HepG2 (cell line): ENCODE measurements around the gene GRHL1. TPM values are rescaled to one million over a fixed set of nuclear protein-coding genes. Genes with fewer than 3 reads are reported as not detected.

ENCODE experiments used
- ATAC-seq: fragments of 200-7000 bp; cut with Tn5 transposase; 3 replicates; pipeline ENCODE4 v1.9.1; 2020; ENCODE audit warnings: mild to moderate bottlenecking, moderate library complexity
- BruUV-seq: library from RNA; stranded (reverse); fragments of 400-500 nt; replicated peaks from 2 replicates; lab custom pipeline; 2021; lab: Mats Ljungman, UMichigan
- CTCF ChIA-PET: fragments of 300-600 bp; formaldehyde crosslinking; extraction: SDS; loops from one replicate; lab custom pipeline; 2021; ENCODE audit warnings: low total read pairs, inconsistent platforms, low intra/inter-chr PET ratio; lab: Yijun Ruan, JAX
- POLR2A ChIA-PET: fragments of 350-600 bp; sonication (Branson Sonifier 250); formaldehyde crosslinking; loops from one replicate; lab custom pipeline; 2020; ENCODE audit warnings: antibody characterized with exemption, inconsistent platforms; lab: Yijun Ruan, JAX
- DNase-seq: peaks from one replicate; pipeline ENCODE4 v3.0.0-alpha.2; 2015; ENCODE audit warnings: low spot score
- FAIRE-seq: peaks from 3 replicates; lab custom pipeline; 2011; peaks lifted over from hg19 to GRCh38; lab: Jason Lieb, UNC
- H2AFZ ChIP-seq: one replicate; pipeline ENCODE4 v1.6.1; 2011; ENCODE audit warnings: low read length, inconsistent platforms
- H3K27ac ChIP-seq: fragments of 300-600 bp; 3 replicates; pipeline ENCODE4 v1.8.0; 2011; ENCODE audit warnings: mixed run types, mild to moderate bottlenecking, mixed read lengths, low read length, inconsistent platforms; ENCODE audit not compliant: insufficient read depth; ENCODE audit errors: extremely low read length
- H3K27me3 ChIP-seq, 2 experiments: fragments of 200-600 bp in 1 of 2; 2 replicates in 1 of 2; 3 replicates in 1 of 2; pipeline versions ENCODE4 v1.6.0 to v1.8.0; 2011; ENCODE audit warnings: low read length in 2 of 2, mild to moderate bottlenecking in 2 of 2, moderate library complexity in 2 of 2, inconsistent platforms in 1 of 2; ENCODE audit not compliant: insufficient read depth in 2 of 2, control insufficient read depth in 1 of 2
- H3K36me3 ChIP-seq, 2 experiments: fragments of 200-600 bp in 1 of 2; replicated peaks in 1 of 2; 2 replicates in 1 of 2; 3 replicates in 1 of 2; pipeline versions ENCODE4 v1.5.1 to v1.8.0; 2011; ENCODE audit warnings: low read length in 2 of 2, inconsistent platforms in 1 of 2; ENCODE audit not compliant: insufficient read depth in 2 of 2, control insufficient read depth in 1 of 2
- H3K4me1 ChIP-seq: 2 replicates; pipeline ENCODE4 v1.5.1; 2012; ENCODE audit warnings: low read length, inconsistent platforms; ENCODE audit not compliant: insufficient read depth
- H3K4me2 ChIP-seq: 2 replicates; pipeline ENCODE4 v1.6.0; 2011; ENCODE audit warnings: low read depth, low read length, inconsistent platforms
- H3K4me3 ChIP-seq, 3 experiments: fragments of 200-600 bp in 1 of 3; sonication (generic), shearing (Covaris generic) in 1 of 3; replicated peaks in 1 of 3; 2 replicates each; pipeline ENCODE4 v1.5.1; 2011 to 2016; ENCODE audit warnings: low read length in 3 of 3, inconsistent platforms in 2 of 3, low read depth in 2 of 3, mild to moderate bottlenecking in 2 of 3, control low read depth in 1 of 3, mixed read lengths in 1 of 3; ENCODE audit not compliant: insufficient read depth in 1 of 3
- H3K79me2 ChIP-seq: one replicate; pipeline ENCODE4 v1.6.1; 2011; ENCODE audit warnings: low read length, inconsistent platforms; ENCODE audit not compliant: insufficient read depth
- H3K9ac ChIP-seq: 2 replicates; pipeline ENCODE4 v1.6.0; 2011; ENCODE audit warnings: mild to moderate bottlenecking, low read depth, low read length, inconsistent platforms; ENCODE audit not compliant: insufficient read depth
- H3K9me3 ChIP-seq: 2 replicates; pipeline ENCODE4 v1.5.1; 2012; ENCODE audit warnings: mild to moderate bottlenecking, low read length
- H4K20me1 ChIP-seq: 2 replicates; pipeline ENCODE4 v1.6.0; 2011; ENCODE audit warnings: inconsistent platforms, mild to moderate bottlenecking, low read length, moderate library complexity; ENCODE audit not compliant: insufficient read depth
- ARHGAP35 ChIP-seq: sonication (generic); formaldehyde crosslinking; IDR thresholded peaks from 2 replicates; pipeline ENCODE4 v1.9.0; 2022; ENCODE audit warnings: mild to moderate bottlenecking, inconsistent platforms, moderate library complexity, missing genetic modification reagents, borderline replicate concordance
- FOXA1 ChIP-seq, 2 experiments: fragments of 450-650 bp in 1 of 2; sonication (generic) in 1 of 2; formaldehyde crosslinking in 1 of 2; IDR thresholded peaks; 2 replicates each; pipeline versions ENCODE4 v1.4.0 to v1.6.1; 2016 to 2020; ENCODE audit warnings: missing genetic modification reagents in 1 of 2
- FOXA3 ChIP-seq: IDR thresholded peaks from 2 replicates; pipeline ENCODE4 v1.6.1; 2016; ENCODE audit warnings: missing genetic modification reagents, missing compliant biosample characterization
- FOXC1 ChIP-seq: sonication (generic); formaldehyde crosslinking; IDR thresholded peaks from 2 replicates; pipeline ENCODE4 v1.8.0; 2022; ENCODE audit warnings: mild to moderate bottlenecking, missing genetic modification reagents, borderline replicate concordance
- KLF12 ChIP-seq: sonication (generic); formaldehyde crosslinking; IDR thresholded peaks from 2 replicates; pipeline ENCODE4 v1.4.0; 2020; ENCODE audit warnings: missing genetic modification reagents, borderline replicate concordance
- PCBP1 ChIP-seq: fragments of 200-400 bp; formaldehyde crosslinking; IDR thresholded peaks from 2 replicates; pipeline ENCODE4 v1.6.1; 2017; ENCODE audit warnings: mild to moderate bottlenecking, low read depth, low read length, borderline replicate concordance
- POLR2G ChIP-seq: fragments of 200-400 bp; formaldehyde crosslinking; IDR thresholded peaks from 2 replicates; pipeline ENCODE4 v1.6.1; 2018; ENCODE audit warnings: mild to moderate bottlenecking, low read depth, low read length, moderate library complexity
- SMAD9 ChIP-seq: sonication (generic); formaldehyde crosslinking; IDR thresholded peaks from 2 replicates; pipeline ENCODE4 v1.5.1; 2020; ENCODE audit warnings: mild to moderate bottlenecking, missing genetic modification reagents
- TBP ChIP-seq: sonication (generic); formaldehyde crosslinking; IDR thresholded peaks from 2 replicates; pipeline ENCODE4 v1.5.0; 2020; ENCODE audit warnings: missing genetic modification reagents
- ZFP82 ChIP-seq: sonication (generic); formaldehyde crosslinking; IDR thresholded peaks from 2 replicates; pipeline ENCODE4 v1.5.1; 2020; ENCODE audit warnings: mild to moderate bottlenecking, missing genetic modification reagents, borderline replicate concordance
- ZFY ChIP-seq: sonication (generic); formaldehyde crosslinking; IDR thresholded peaks from 2 replicates; pipeline ENCODE4 v1.4.0; 2020; ENCODE audit warnings: missing genetic modification reagents
- ZNF333 ChIP-seq: sonication (generic); formaldehyde crosslinking; IDR thresholded peaks from 2 replicates; pipeline ENCODE4 v1.4.0; 2020; ENCODE audit warnings: mild to moderate bottlenecking, missing genetic modification reagents, borderline replicate concordance
- ZSCAN22 ChIP-seq: sonication (generic); formaldehyde crosslinking; IDR thresholded peaks from 2 replicates; pipeline ENCODE4 v1.4.0; 2020; ENCODE audit warnings: mild to moderate bottlenecking, missing genetic modification reagents
- WGBS: methylation state at CpG from one replicate; pipeline ENCODE4 v1.1.6; 2017; ENCODE audit warnings: low lambda C conversion rate; 5-methylcytosine and 5-hydroxymethylcytosine counted together
- in situ Hi-C: cut with HindIII; loops from 2 replicates; pipeline ENCODE4 v1.10.0; 2017; ENCODE audit warnings: low pct_unique_long_range_greater_than_20kb; ENCODE audit not compliant: extremely low pct_ligation_motif_present
- intact Hi-C: fragments of 100-400 bp; cut with micrococcal nuclease; formaldehyde crosslinking; loops from one replicate; pipeline ENCODE4 v1.10.0; 2022; ENCODE audit not compliant: unreplicated experiment
- polyA plus RNA-seq, 8 experiments: library from polyadenylated mRNA; depleted of rRNA in 3 of 8; stranded (reverse) in 7 of 8; unstranded in 1 of 8; fragments of >200 nt; fragmentation: Illumina TruSeq in 4 of 8; extraction: Trizol in 4 of 8; gene quantifications; 2 replicates each; pipeline versions ENCODE4 v1.2.1 to v1.2.3, GENCODE V29; 2011 to 2016; ENCODE audit warnings: low read depth in 4 of 8, missing spikeins in 1 of 8, mixed read lengths in 1 of 8; ENCODE audit not compliant: insufficient read depth in 1 of 8
- total RNA-seq, 5 experiments: library from RNA; depleted of rRNA; stranded (reverse); fragments of >200 nt; fragmentation: Illumina TruSeq; extraction: Trizol; gene quantifications; 2 replicates each; pipeline ENCODE4 v1.2.3, GENCODE V29; 2016; ENCODE audit warnings: low read depth in 1 of 5
- TF ChIP-seq, protein P1 (sequence below): sonication (generic); formaldehyde crosslinking; IDR thresholded peaks from 2 replicates; pipeline ENCODE4 v1.5.0; 2020; ENCODE audit warnings: missing genetic modification reagents
- TF ChIP-seq, protein P2 (sequence below): sonication (generic); formaldehyde crosslinking; IDR thresholded peaks from 2 replicates; pipeline ENCODE4 v1.4.0; 2020; ENCODE audit warnings: missing genetic modification reagents
- TF ChIP-seq, protein P3 (sequence below), 2 experiments: fragments of 450-650 bp in 1 of 2; sonication (generic) in 1 of 2; formaldehyde crosslinking; IDR thresholded peaks; 2 replicates each; pipeline versions ENCODE4 v1.5.0 to v1.8.0; 2020 to 2022; ENCODE audit warnings: mild to moderate bottlenecking in 1 of 2, missing genetic modification reagents in 1 of 2

The GRHL1 gene
- total and polyA plus RNA-seq, 2 of the 13 experiments (the other 11 are each of a cell fraction or from before 2014, with no cell fraction given), result 9.3 to 12.0 TPM

DNA sequence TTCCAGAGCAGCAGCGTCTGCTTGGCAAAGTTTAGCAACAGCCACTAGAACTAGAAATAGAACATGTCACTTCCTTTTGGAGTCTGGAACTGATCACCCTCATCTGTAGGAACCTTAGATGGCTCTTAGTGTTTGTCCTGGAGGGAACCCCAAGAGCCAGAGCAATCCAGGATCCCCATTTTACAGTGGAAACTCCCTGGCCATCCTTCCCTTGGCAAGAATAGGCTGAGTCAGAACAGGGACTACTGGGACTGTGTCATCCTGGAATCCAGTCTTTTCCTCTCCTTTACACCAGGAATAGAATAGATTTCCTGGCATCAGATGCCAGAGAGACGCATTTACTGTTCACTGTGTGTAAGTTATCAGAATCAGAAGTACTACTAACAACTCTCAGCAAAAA, 33.2 kb upstream of the GRHL1 start:
- 65% methylated on average over 2 of the region's 2 CpGs for WGBS
- Histone ChIP-seq H2AFZ (no peak overlapping the region), H3K9me3 (no peaks in the 10 kb centered on the region), H3K79me2 (no peaks in the 10 kb centered on the region), H3K4me2 (no peak overlapping the region), H3K36me3 (peaks cover 7 to 29% of the 10 kb centered on the region in 2 experiments)
- no peak for FAIRE-seq
- POLR2A ChIA-PET, result no interaction called here
- TF ChIP-seq TBP (CRISPR knock-in tag) (no peak), PCBP1 (no peak), KLF12 (CRISPR knock-in tag) (no peak), ARHGAP35 (CRISPR knock-in tag) (no peak), ZNF333 (no peak), ZFP82 (no peak), SMAD9 (no peak), FOXC1 (CRISPR knock-in tag) (no peak), ZSCAN22 (CRISPR knock-in tag) (no peak), FOXA3 (CRISPR knock-in tag) (no peak), FOXA1 (IDR thresholded peaks at IDR 0.05) (no peak), FOXA1 (CRISPR knock-in tag; IDR thresholded peaks at IDR 0.05) (no peak), POLR2G (no peak), ZFY (CRISPR knock-in tag) (no peak)
- TF ChIP-seq, protein P1, sequence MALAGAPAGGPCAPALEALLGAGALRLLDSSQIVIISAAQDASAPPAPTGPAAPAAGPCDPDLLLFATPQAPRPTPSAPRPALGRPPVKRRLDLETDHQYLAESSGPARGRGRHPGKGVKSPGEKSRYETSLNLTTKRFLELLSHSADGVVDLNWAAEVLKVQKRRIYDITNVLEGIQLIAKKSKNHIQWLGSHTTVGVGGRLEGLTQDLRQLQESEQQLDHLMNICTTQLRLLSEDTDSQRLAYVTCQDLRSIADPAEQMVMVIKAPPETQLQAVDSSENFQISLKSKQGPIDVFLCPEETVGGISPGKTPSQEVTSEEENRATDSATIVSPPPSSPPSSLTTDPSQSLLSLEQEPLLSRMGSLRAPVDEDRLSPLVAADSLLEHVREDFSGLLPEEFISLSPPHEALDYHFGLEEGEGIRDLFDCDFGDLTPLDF (CRISPR knock-in tag), result no peak
- TF ChIP-seq, protein P2, sequence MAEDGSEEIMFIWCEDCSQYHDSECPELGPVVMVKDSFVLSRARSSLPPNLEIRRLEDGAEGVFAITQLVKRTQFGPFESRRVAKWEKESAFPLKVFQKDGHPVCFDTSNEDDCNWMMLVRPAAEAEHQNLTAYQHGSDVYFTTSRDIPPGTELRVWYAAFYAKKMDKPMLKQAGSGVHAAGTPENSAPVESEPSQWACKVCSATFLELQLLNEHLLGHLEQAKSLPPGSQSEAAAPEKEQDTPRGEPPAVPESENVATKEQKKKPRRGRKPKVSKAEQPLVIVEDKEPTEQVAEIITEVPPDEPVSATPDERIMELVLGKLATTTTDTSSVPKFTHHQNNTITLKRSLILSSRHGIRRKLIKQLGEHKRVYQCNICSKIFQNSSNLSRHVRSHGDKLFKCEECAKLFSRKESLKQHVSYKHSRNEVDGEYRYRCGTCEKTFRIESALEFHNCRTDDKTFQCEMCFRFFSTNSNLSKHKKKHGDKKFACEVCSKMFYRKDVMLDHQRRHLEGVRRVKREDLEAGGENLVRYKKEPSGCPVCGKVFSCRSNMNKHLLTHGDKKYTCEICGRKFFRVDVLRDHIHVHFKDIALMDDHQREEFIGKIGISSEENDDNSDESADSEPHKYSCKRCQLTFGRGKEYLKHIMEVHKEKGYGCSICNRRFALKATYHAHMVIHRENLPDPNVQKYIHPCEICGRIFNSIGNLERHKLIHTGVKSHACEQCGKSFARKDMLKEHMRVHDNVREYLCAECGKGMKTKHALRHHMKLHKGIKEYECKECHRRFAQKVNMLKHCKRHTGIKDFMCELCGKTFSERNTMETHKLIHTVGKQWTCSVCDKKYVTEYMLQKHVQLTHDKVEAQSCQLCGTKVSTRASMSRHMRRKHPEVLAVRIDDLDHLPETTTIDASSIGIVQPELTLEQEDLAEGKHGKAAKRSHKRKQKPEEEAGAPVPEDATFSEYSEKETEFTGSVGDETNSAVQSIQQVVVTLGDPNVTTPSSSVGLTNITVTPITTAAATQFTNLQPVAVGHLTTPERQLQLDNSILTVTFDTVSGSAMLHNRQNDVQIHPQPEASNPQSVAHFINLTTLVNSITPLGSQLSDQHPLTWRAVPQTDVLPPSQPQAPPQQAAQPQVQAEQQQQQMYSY (CRISPR knock-in tag), result no peak
- TF ChIP-seq, protein P3, sequence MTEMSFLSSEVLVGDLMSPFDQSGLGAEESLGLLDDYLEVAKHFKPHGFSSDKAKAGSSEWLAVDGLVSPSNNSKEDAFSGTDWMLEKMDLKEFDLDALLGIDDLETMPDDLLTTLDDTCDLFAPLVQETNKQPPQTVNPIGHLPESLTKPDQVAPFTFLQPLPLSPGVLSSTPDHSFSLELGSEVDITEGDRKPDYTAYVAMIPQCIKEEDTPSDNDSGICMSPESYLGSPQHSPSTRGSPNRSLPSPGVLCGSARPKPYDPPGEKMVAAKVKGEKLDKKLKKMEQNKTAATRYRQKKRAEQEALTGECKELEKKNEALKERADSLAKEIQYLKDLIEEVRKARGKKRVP (CRISPR knock-in tag; IDR thresholded peaks at IDR 0.05), result no peak
- TF ChIP-seq, all 625 proteins: peak for 0
- no peaks in the 10 kb centered on the region for H3K27me3 ChIP-seq
- no peaks in the 10 kb centered on the region for H4K20me1 ChIP-seq
- DNase-seq, result no peak
- ATAC-seq, result no peak
- CTCF ChIA-PET, result no interaction called here
- in situ Hi-C loops (no loop called here), intact Hi-C loops (no loop called here)
- H3K4me3 ChIP-seq, result no peak overlapping the region
- no peak overlapping the region for H3K9ac ChIP-seq
- BruUV-seq, result no TSS peak
- H3K27ac ChIP-seq, result no peak overlapping the region
- no peaks in the 10 kb centered on the region for H3K4me1 ChIP-seq
